Measurements from ENCODE around the gene RPAP2.

RPAP2 gene

GRCh38 chr1:92329347-92330129, 30.7 kb downstream of the RPAP2 start:
- ATAC-seq (ENCODE audit: insufficient read depth, low read depth), result no peak
- no peak overlapping the region for H2AFZ ChIP-seq (ENCODE audit: low read depth, low read length)
- no peaks in the 10 kb centered on the region for H3K27me3 ChIP-seq (ENCODE audit: insufficient read depth, low read length, poor library complexity)
- H3K79me2 ChIP-seq (ENCODE audit: insufficient read depth, low read length), result no peaks in the 10 kb centered on the region
- no peaks in the 10 kb centered on the region for H3K4me1 ChIP-seq (ENCODE audit: insufficient read depth, low read length)
- H3K4me3 ChIP-seq (ENCODE audit: low read depth in 1 of 2, low read length in 2 of 2), result no peak overlapping the region
- H3K36me3 ChIP-seq (ENCODE audit: insufficient read depth, low read length), result peaks cover 47% of the 10 kb centered on the region
- H3K9me3 ChIP-seq (ENCODE audit: insufficient read depth, low read length, severe bottlenecking), result peaks cover 21% of the 10 kb centered on the region
- H3K4me2 ChIP-seq (ENCODE audit: insufficient read depth, low read length), result no peak overlapping the region
- no peak for DNase-seq
- no peak for TF ChIP-seq EZH2 (IDR thresholded peaks at IDR 0.05; ENCODE audit: borderline replicate concordance, low read depth, low read length, severe bottlenecking)
- no peak for TF ChIP-seq CTCF (IDR thresholded peaks at IDR 0.05; ENCODE audit: borderline replicate concordance, extremely low read depth, low read length, poor library complexity, severe bottlenecking)
- H4K20me1 ChIP-seq (ENCODE audit: insufficient read depth, low read length), result no peaks in the 10 kb centered on the region
- no peak overlapping the region for H3K9ac ChIP-seq (ENCODE audit: low read depth, low read length)
- H3K27ac ChIP-seq (ENCODE audit: low read length), result no peak overlapping the region

- no peaks in the 10 kb centered on the region for H3K9me3 ChIP-seq (ENCODE audit: insufficient read depth, low read length, severe bottlenecking)
- no peak overlapping the region for H3K4me2 ChIP-seq (ENCODE audit: insufficient read depth, low read length)
- peaks cover 44% of the 10 kb centered on the region for H3K36me3 ChIP-seq (ENCODE audit: insufficient read depth, low read length)
- no peaks in the 10 kb centered on the region for H3K79me2 ChIP-seq (ENCODE audit: insufficient read depth, low read length)
- TF ChIP-seq EZH2 (IDR thresholded peaks at IDR 0.05; ENCODE audit: borderline replicate concordance, low read depth, low read length, severe bottlenecking), result no peak
- no peak for TF ChIP-seq CTCF (IDR thresholded peaks at IDR 0.05; ENCODE audit: borderline replicate concordance, extremely low read depth, low read length, poor library complexity, severe bottlenecking)
- ATAC-seq (ENCODE audit: insufficient read depth, low read depth), result no peak
- no peak overlapping the region for H3K9ac ChIP-seq (ENCODE audit: low read depth, low read length)
- H4K20me1 ChIP-seq (ENCODE audit: insufficient read depth, low read length), result no peaks in the 10 kb centered on the region
- H2AFZ ChIP-seq (ENCODE audit: low read depth, low read length), result no peak overlapping the region
- H3K27ac ChIP-seq (ENCODE audit: low read length), result no peak overlapping the region
- no peak overlapping the region for H3K4me3 ChIP-seq (ENCODE audit: low read depth in 1 of 2, low read length in 2 of 2)
- no peaks in the 10 kb centered on the region for H3K4me1 ChIP-seq (ENCODE audit: insufficient read depth, low read length)
- no peaks in the 10 kb centered on the region for H3K27me3 ChIP-seq (ENCODE audit: insufficient read depth, low read length, poor library complexity)
- no peak for DNase-seq
These were observed 34.8 kb downstream of the RPAP2 start for GRCh38 chr1:92333668-92334067.

- DNase-seq, result no peak
- H3K4me3 ChIP-seq (ENCODE audit: low read depth in 1 of 2, low read length in 2 of 2), result no peak overlapping the region
- H3K27ac ChIP-seq (ENCODE audit: low read length), result no peak overlapping the region
- H3K36me3 ChIP-seq (ENCODE audit: insufficient read depth, low read length), result peaks cover 49% of the 10 kb centered on the region; the same call in 1 of the 2 replicates
- TF ChIP-seq EZH2 (IDR thresholded peaks at IDR 0.05; ENCODE audit: borderline replicate concordance, low read depth, low read length, severe bottlenecking) (no peak), CTCF (IDR thresholded peaks at IDR 0.05; ENCODE audit: borderline replicate concordance, extremely low read depth, low read length, poor library complexity, severe bottlenecking) (no peak)
- no peak for ATAC-seq (ENCODE audit: insufficient read depth, low read depth)
- H2AFZ ChIP-seq (ENCODE audit: low read depth, low read length), result no peak overlapping the region
- H3K9me3 ChIP-seq (ENCODE audit: insufficient read depth, low read length, severe bottlenecking), result no peaks in the 10 kb centered on the region
- H4K20me1 ChIP-seq (ENCODE audit: insufficient read depth, low read length), result no peaks in the 10 kb centered on the region
- H3K4me2 ChIP-seq (ENCODE audit: insufficient read depth, low read length), result no peak overlapping the region
- no peaks in the 10 kb centered on the region for H3K27me3 ChIP-seq (ENCODE audit: insufficient read depth, low read length, poor library complexity)
- H3K9ac ChIP-seq (ENCODE audit: low read depth, low read length), result no peak overlapping the region
- no peaks in the 10 kb centered on the region; the same call in 1 of the 2 replicates for H3K4me1 ChIP-seq (ENCODE audit: insufficient read depth, low read length)
- no peaks in the 10 kb centered on the region for H3K79me2 ChIP-seq (ENCODE audit: insufficient read depth, low read length)
These were observed 41.3 kb downstream of the RPAP2 start for GRCh38 chr1:92340154-92340553.

Measured in DND-41 (cell line).